Astrocyte (in vitro differentiated cells and primary cell): ENCODE measurements around the gene CD200. TPM values are rescaled to one million over a fixed set of nuclear protein-coding genes. Genes with fewer than 3 reads are reported as not detected.

Experiments
- DNase-seq: peaks from one replicate; pipeline ENCODE4 v3.0.0-alpha.2; 2010; ENCODE audit warnings: low read depth
- FAIRE-seq: peaks from 2 replicates; lab custom pipeline; 2011; peaks lifted over from hg19 to GRCh38; lab: Jason Lieb, UNC
- H2AFZ ChIP-seq: 2 replicates; pipeline ENCODE4 v1.6.0; 2012; ENCODE audit warnings: low read depth, low read length, inconsistent platforms
- H3K27ac ChIP-seq: 2 replicates; pipeline ENCODE4 v1.5.1; 2011; ENCODE audit warnings: low read depth, low read length, inconsistent platforms
- H3K27me3 ChIP-seq: 2 replicates; pipeline ENCODE4 v1.6.0; 2011; ENCODE audit warnings: low read length, inconsistent platforms; ENCODE audit not compliant: insufficient read depth
- H3K36me3 ChIP-seq: 2 replicates; pipeline ENCODE4 v1.5.1; 2011; ENCODE audit warnings: low read length, inconsistent platforms; ENCODE audit not compliant: insufficient read depth
- H3K4me1 ChIP-seq: 2 replicates; pipeline ENCODE4 v1.5.1; 2011; ENCODE audit warnings: low read length, inconsistent platforms; ENCODE audit not compliant: insufficient read depth
- H3K4me2 ChIP-seq: 2 replicates; pipeline ENCODE4 v1.6.0; 2012; ENCODE audit warnings: low read length, inconsistent platforms
- H3K4me3 ChIP-seq: 2 replicates; pipeline ENCODE4 v1.5.1; 2011; ENCODE audit warnings: low read depth, mild to moderate bottlenecking, low read length, inconsistent platforms; ENCODE audit not compliant: insufficient read depth
- H3K79me2 ChIP-seq: 2 replicates; pipeline ENCODE4 v1.6.0; 2012; ENCODE audit warnings: mild to moderate bottlenecking, low read length, inconsistent platforms; ENCODE audit not compliant: insufficient read depth
- H3K9ac ChIP-seq: 2 replicates; pipeline ENCODE4 v1.6.0; 2012; ENCODE audit warnings: mild to moderate bottlenecking, low read length, inconsistent platforms
- H3K9me3 ChIP-seq: 2 replicates; pipeline ENCODE4 v1.5.1; 2012; ENCODE audit warnings: low read depth, mild to moderate bottlenecking, low read length, inconsistent platforms; ENCODE audit not compliant: insufficient read depth
- H4K20me1 ChIP-seq: 2 replicates; pipeline ENCODE4 v1.6.0; 2012; ENCODE audit warnings: low read length, inconsistent platforms; ENCODE audit not compliant: insufficient read depth
- H3K27ac Mint-ChIP-seq: one replicate; pipeline ENCODE4 v1.8.0; 2021; ENCODE audit warnings: mild to moderate bottlenecking, mixed read lengths; ENCODE audit not compliant: unreplicated experiment
- H3K27me3 Mint-ChIP-seq: one replicate; pipeline ENCODE4 v1.8.0; 2021; ENCODE audit warnings: low read depth, mixed read lengths; ENCODE audit not compliant: unreplicated experiment
- H3K36me3 Mint-ChIP-seq: one replicate; pipeline ENCODE4 v1.8.0; 2021; ENCODE audit warnings: low read depth, mixed read lengths; ENCODE audit not compliant: unreplicated experiment
- H3K4me1 Mint-ChIP-seq: one replicate; pipeline ENCODE4 v1.8.0; 2021; ENCODE audit warnings: low read depth, mixed read lengths; ENCODE audit not compliant: unreplicated experiment
- H3K4me3 Mint-ChIP-seq: one replicate; pipeline ENCODE4 v1.8.0; 2021; ENCODE audit warnings: mild to moderate bottlenecking, moderate library complexity, mixed read lengths; ENCODE audit not compliant: unreplicated experiment
- H3K9me3 Mint-ChIP-seq: one replicate; pipeline ENCODE4 v1.8.0; 2021; ENCODE audit warnings: mild to moderate bottlenecking, mixed read lengths; ENCODE audit not compliant: unreplicated experiment
- CTCF ChIP-seq: IDR thresholded peaks from 2 replicates; pipeline ENCODE4 v1.5.1; 2011; ENCODE audit warnings: low read depth, mild to moderate bottlenecking, inconsistent platforms, low read length, moderate library complexity; ENCODE audit not compliant: insufficient read depth
- EZH2 ChIP-seq: IDR thresholded peaks from 2 replicates; pipeline ENCODE4 v1.6.1; 2012; ENCODE audit warnings: mild to moderate bottlenecking, low read length, inconsistent platforms; ENCODE audit not compliant: insufficient read depth
- total RNA-seq: library from RNA; stranded (reverse); gene quantifications from 2 replicates; pipeline ENCODE4 v1.2.1, GENCODE V29; 2021

CD200 gene
- total RNA-seq, 1 donor from 2014 or later = 11.1 TPM

GRCh38 chr3:112293368-112294321 is 39.3 kb upstream of the CD200 start, which contains the start of gene SLC9C1:
Gene SLC9C1, minus strand, starts transcription at chr3:112294216. Its CDS starts 7,425 bp downstream, at chr3:112286791.
- Histone ChIP-seq H4K20me1 (no peaks in the 10 kb centered on the region), H3K4me2 (peak within 1 kb of the TSS; percentile 84), H3K9me3 (no peaks in the 10 kb centered on the region), H2AFZ (peak within 1 kb of the TSS; percentile 97), H3K36me3 (no peaks in the 10 kb centered on the region), H3K4me1 (no peaks in the 10 kb centered on the region), H3K4me3 (peak within 1 kb of the TSS; percentile 51), H3K27me3 (no peaks in the 10 kb centered on the region), H3K9ac (peak within 1 kb of the TSS; percentile 70), H3K79me2 (no peaks in the 10 kb centered on the region), H3K27ac (peak within 1 kb of the TSS; percentile 20)
- peak; percentile 56 for DNase-seq
- H3K4me3 Mint-ChIP-seq = no peak within 1 kb of the TSS
- no peaks in the 10 kb centered on the region for H3K9me3 Mint-ChIP-seq
- H3K36me3 Mint-ChIP-seq = no peaks in the 10 kb centered on the region
- peak; percentile 77 for TF ChIP-seq CTCF
- TF ChIP-seq EZH2 = no peak
- peak; percentile 85 for FAIRE-seq
- H3K27me3 Mint-ChIP-seq = no peaks in the 10 kb centered on the region
- peaks cover 4% of the 10 kb centered on the region for H3K4me1 Mint-ChIP-seq
- H3K27ac Mint-ChIP-seq = no peak within 1 kb of the TSS

GRCh38 chr3:112297714-112298113 is 35.2 kb upstream of the CD200 start:
- H3K27ac ChIP-seq = no peak overlapping the region
- no peak overlapping the region for H3K4me3 Mint-ChIP-seq
- no peak overlapping the region for H3K4me2 ChIP-seq
- peaks cover 3% of the 10 kb centered on the region for H3K4me1 ChIP-seq
- H3K27me3 ChIP-seq = no peaks in the 10 kb centered on the region
- H3K9me3 Mint-ChIP-seq = peaks cover 3% of the 10 kb centered on the region
- H3K36me3 Mint-ChIP-seq = no peaks in the 10 kb centered on the region
- no peak overlapping the region for H3K4me3 ChIP-seq
- no peak overlapping the region for H3K27ac Mint-ChIP-seq
- FAIRE-seq (no peak), DNase-seq (no peak)
- no peaks in the 10 kb centered on the region for H3K9me3 ChIP-seq
- H3K4me1 Mint-ChIP-seq = peaks cover 4% of the 10 kb centered on the region
- H3K36me3 ChIP-seq = no peaks in the 10 kb centered on the region
- no peaks in the 10 kb centered on the region for H3K79me2 ChIP-seq
- H2AFZ ChIP-seq = no peak overlapping the region
- TF ChIP-seq CTCF (no peak), EZH2 (no peak)
- H3K27me3 Mint-ChIP-seq = no peaks in the 10 kb centered on the region
- no peak overlapping the region for H3K9ac ChIP-seq
- H4K20me1 ChIP-seq = no peaks in the 10 kb centered on the region

- Histone ChIP-seq H3K9me3 (no peaks in the 10 kb centered on the region), H3K27me3 (no peaks in the 10 kb centered on the region), H3K36me3 (no peaks in the 10 kb centered on the region), H3K4me2 (no peak overlapping the region), H3K4me3 (no peak overlapping the region), H3K79me2 (no peaks in the 10 kb centered on the region), H3K9ac (no peak overlapping the region), H4K20me1 (no peaks in the 10 kb centered on the region), H3K27ac (no peak overlapping the region), H2AFZ (no peak overlapping the region), H3K4me1 (peaks cover 13% of the 10 kb centered on the region)
- no peaks in the 10 kb centered on the region for H3K27me3 Mint-ChIP-seq
- H3K4me1 Mint-ChIP-seq = peaks cover under 1% of the 10 kb centered on the region
- H3K9me3 Mint-ChIP-seq = peaks cover 3% of the 10 kb centered on the region
- TF ChIP-seq EZH2 (no peak), CTCF (no peak)
- no peak overlapping the region for H3K27ac Mint-ChIP-seq
- no peak overlapping the region for H3K4me3 Mint-ChIP-seq
- no peak for DNase-seq
- FAIRE-seq = no peak
- H3K36me3 Mint-ChIP-seq = no peaks in the 10 kb centered on the region
Observed at GRCh38 chr3:112298781-112299180, 34.2 kb upstream of the CD200 start.
